Prostate gland (tissue), 2 donors: ENCODE results near the gene H6PD.

Source experiments
- CTCF ChIP-seq, 4 experiments: fragments of 200-600 bp in 2 of 4; fragments of 450-650 bp in 2 of 4; sonication (generic) in 2 of 4; IDR thresholded peaks; 1 replicate in 3 of 4; 2 replicates in 1 of 4; pipeline ENCODE4 v1.5.1; 2016 to 2019; ENCODE audit warnings: antibody characterized with exemption in 4 of 4, mild to moderate bottlenecking in 2 of 4, moderate library complexity in 2 of 4
- POLR2AphosphoS5 ChIP-seq: sonication (generic); formaldehyde crosslinking; IDR thresholded peaks from one replicate; pipeline ENCODE4 v1.6.1; 2017; ENCODE audit warnings: antibody characterized with exemption

DNA sequence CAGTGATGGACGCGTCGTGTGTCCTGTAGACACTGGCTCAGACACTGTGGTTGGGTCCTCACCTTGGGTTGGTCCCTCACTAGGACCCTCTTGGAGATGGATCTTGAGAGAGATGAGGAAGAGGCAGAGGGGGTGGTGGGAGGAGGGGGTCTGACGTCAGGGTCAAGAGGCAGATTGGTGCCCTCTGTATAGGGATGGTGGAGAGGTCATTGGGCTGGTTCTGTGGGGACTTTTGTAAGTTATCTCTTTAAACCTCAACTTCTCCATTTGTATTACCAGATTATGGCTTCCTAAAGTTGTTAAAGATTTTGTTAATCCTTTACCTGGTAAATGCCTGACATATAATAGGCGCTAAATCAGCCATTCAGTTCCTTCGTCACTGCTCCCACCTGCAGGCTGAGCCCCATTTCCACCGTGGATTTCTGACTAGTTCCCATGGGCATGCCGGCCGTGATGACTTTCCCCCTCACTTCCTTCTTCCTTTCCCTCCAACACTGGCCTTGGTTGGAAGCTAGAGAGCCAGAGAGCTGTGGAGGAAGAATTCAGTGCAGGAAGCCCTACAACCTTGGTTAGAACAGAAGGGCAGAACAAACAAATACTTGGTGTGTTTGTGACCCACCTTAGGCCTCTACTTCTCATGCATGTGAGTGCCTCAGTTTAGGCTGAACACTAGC, 8.6 kb downstream of the H6PD start:
- TF ChIP-seq CTCF (IDR thresholded peaks at IDR 0.05) (no peak), POLR2AphosphoS5 (no peak)
